Stomach smooth muscle (tissue), 2 donors: Measurements from ENCODE around the gene EPB41.
A peak's percentile ranks its signal among the peaks of the same experiment; 100 is the strongest.
"Not testable (repeated sequence)": the region's sequence is repeated elsewhere in the genome, so short reads cannot be mapped to it uniquely, and the experiment has no call there.

Source experiments
- H3K27ac ChIP-seq: one replicate; pipeline ENCODE4 v1.7.0; 2013; ENCODE audit warnings: mild to moderate bottlenecking, low read length, inconsistent platforms
- H3K27me3 ChIP-seq, 2 donors: one replicate each; pipeline ENCODE4 v1.7.0; 2013; ENCODE audit warnings: low read length in 2 of 2; ENCODE audit not compliant: insufficient read depth in 2 of 2, control insufficient read depth in 1 of 2
- H3K36me3 ChIP-seq, 2 donors: one replicate each; pipeline ENCODE4 v1.7.0; 2013; ENCODE audit warnings: low read length in 2 of 2; ENCODE audit not compliant: control insufficient read depth in 2 of 2, insufficient read depth in 2 of 2
- H3K4me1 ChIP-seq: one replicate; pipeline ENCODE4 v1.7.0; 2013; ENCODE audit warnings: low read length; ENCODE audit not compliant: control insufficient read depth, insufficient read depth
- H3K4me3 ChIP-seq, 2 donors: one replicate each; pipeline ENCODE4 v1.7.0; 2013; ENCODE audit warnings: low read length in 2 of 2
- H3K9ac ChIP-seq, 2 donors: one replicate each; pipeline ENCODE4 v1.7.0; 2013; ENCODE audit warnings: low read length in 2 of 2, mild to moderate bottlenecking in 1 of 2
- H3K9me3 ChIP-seq, 2 donors: one replicate each; pipeline ENCODE4 v1.7.0; 2013; ENCODE audit warnings: low read length in 2 of 2; ENCODE audit not compliant: control insufficient read depth in 2 of 2
- donor health status: healthy.
- donor health status: Pancreatic carcinoma.

The EPB41 gene

GRCh38 chr1:29134695-29135028 lies 220.3 kb downstream of the EPB41 start:
- H3K36me3 ChIP-seq = no peaks in the 10 kb centered on the region
- H3K9me3 ChIP-seq = no peaks in the 10 kb centered on the region
- no peaks in the 10 kb centered on the region for H3K4me1 ChIP-seq
- peaks cover 0 to 5% of the 10 kb centered on the region in 2 donors for H3K27me3 ChIP-seq
- H3K27ac ChIP-seq = no peak overlapping the region
- H3K9ac ChIP-seq = no peak overlapping the region
- H3K4me3 ChIP-seq = no peak overlapping the region

DNA sequence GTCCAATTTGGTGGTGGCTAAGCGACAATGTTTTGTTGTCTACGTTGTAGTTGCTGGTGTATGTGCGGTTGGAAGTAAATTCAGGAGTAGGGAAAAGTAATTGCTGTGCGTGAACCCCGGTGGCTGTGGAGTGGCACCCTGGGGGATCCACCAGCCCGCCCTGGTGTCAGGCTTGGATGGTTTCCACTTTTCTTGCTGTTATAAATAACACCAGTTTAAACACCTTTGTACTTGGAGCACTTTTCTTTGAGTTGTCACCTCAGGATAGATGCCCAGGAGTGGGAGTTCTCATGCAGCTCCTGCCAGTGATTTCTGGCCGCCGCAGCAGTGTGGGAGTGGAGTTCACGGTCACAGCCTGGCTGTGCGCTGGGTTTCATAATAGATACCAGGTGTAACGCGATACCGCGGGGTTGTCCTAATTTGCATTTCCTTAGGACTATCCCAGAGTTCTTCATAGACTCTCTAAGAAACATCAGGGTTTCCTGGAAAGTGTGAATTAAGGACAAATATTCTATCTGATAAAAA lies 222.1 kb downstream of the EPB41 start:
- no peak overlapping the region for H3K27ac ChIP-seq
- no peak overlapping the region for H3K9ac ChIP-seq
- no peaks in the 10 kb centered on the region for H3K4me1 ChIP-seq
- no peak overlapping the region for H3K4me3 ChIP-seq
- H3K9me3 ChIP-seq = no peaks in the 10 kb centered on the region
- peaks cover 0 to 5% of the 10 kb centered on the region in 2 donors for H3K27me3 ChIP-seq
- H3K36me3 ChIP-seq = no peaks in the 10 kb centered on the region

- H3K27ac ChIP-seq = no peak overlapping the region
- no peak overlapping the region for H3K9ac ChIP-seq
- H3K4me3 ChIP-seq = no peak overlapping the region
- peaks cover 3% of the 10 kb centered on the region for H3K4me1 ChIP-seq
- H3K27me3 ChIP-seq = no peaks in the 10 kb centered on the region
- H3K36me3 ChIP-seq = peaks cover 15 to 22% of the 10 kb centered on the region in 2 donors
- H3K9me3 ChIP-seq = no peaks in the 10 kb centered on the region
Observed at GRCh38 chr1:29142714-29143113, 228.3 kb downstream of the EPB41 start.

DNA sequence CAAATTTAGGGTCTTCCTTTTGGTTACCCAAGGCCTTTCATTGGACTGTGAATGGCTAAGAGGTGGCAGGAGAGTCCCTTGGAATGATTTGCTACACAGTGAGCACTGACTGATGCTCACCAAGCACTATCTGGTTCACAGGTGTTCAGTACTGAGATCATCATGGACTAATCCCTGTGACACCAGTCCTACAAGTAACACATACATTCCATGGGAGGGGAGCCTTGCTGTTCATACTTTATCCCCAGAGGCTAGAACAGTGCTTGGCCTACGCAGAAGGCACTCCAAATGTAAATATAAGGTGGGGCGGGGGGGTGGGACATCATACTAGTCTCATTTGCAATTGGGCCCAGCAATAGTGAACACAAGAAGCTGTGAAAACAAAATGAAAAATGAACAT lies 229.8 kb downstream of the EPB41 start:
- peaks cover 29 to 35% of the 10 kb centered on the region in 2 donors for H3K36me3 ChIP-seq
- H3K9ac ChIP-seq = no peak overlapping the region
- H3K4me3 ChIP-seq = no peak overlapping the region
- H3K4me1 ChIP-seq = peaks cover 3% of the 10 kb centered on the region
- H3K27ac ChIP-seq = no peak overlapping the region
- H3K9me3 ChIP-seq = no peaks in the 10 kb centered on the region
- no peaks in the 10 kb centered on the region for H3K27me3 ChIP-seq

- Histone ChIP-seq H3K36me3 (peaks cover 40 to 49% of the 10 kb centered on the region in 2 donors), H3K9ac (no peak overlapping the region), H3K27ac (no peak overlapping the region), H3K27me3 (no peaks in the 10 kb centered on the region), H3K4me1 (peaks cover 3% of the 10 kb centered on the region), H3K4me3 (no peak overlapping the region), H3K9me3 (no peaks in the 10 kb centered on the region)
Observed at GRCh38 chr1:29145739-29146437, 231.5 kb downstream of the EPB41 start.

- Histone ChIP-seq H3K36me3 (peaks cover 64 to 71% of the 10 kb centered on the region in 2 donors), H3K9ac (no peak overlapping the region), H3K27me3 (no peaks in the 10 kb centered on the region), H3K4me1 (peaks cover 3% of the 10 kb centered on the region), H3K4me3 (no peak overlapping the region), H3K9me3 (no peaks in the 10 kb centered on the region), H3K27ac (no peak overlapping the region)
Observed at GRCh38 chr1:29148656-29149491, 234.5 kb downstream of the EPB41 start.

DNA sequence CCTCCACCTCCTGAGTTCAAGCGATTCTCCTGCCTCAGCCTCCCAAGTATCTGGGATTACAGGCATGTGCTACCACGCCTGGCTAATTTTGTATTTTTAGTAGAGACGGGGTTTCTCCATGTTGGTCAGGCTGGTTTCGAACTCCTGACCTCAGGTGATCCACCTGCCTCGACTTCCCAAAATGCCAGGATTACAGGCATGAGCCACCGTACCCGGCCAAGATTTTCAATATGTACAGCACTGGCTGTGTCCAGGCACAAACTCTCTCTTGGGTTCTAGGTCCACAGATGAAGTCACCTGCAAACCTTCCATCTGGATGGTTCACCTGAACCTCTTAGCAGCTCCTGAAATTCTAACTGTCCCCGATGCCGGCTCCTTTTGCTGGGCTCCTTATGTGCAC lies 236.0 kb downstream of the EPB41 start:
- H3K9me3 ChIP-seq = not testable (repeated sequence)

DNA sequence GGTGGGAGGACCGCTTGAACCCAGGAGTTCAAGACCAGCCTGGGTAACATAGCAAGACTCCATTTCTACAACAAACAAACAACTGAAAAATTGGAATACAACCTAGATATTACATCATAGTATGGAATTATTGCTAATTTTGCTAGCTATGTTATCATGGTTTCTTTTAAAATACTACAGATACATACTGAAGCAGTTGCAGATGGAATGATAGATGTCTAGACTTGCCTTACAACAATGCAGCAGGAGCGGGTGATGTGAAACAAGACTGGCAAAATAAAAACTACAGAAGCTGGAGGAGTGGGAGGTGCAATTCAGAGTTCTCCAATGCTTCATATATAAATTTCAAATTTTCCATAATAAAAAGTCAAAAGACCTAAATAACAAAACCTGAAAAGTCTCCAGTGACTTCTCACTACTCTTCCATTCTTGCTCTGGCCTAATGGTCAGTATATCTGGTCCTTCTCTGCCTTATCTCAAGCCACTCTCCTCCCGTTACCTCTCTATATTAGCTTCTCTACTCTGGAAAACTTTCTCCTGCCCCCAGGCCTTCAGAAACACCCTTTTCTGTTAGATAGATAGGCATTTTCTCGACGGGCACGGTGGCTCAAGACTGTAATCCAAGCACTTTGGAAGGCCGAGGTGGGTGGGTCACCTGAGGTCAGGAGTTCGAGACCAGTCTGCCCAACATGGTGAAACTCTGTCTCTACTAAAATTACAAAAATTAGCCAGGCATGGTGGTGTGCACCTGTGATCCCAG lies 237.9 kb downstream of the EPB41 start:
- H3K4me3 ChIP-seq = no peak overlapping the region
- H3K27ac ChIP-seq = no peak overlapping the region
- H3K36me3 ChIP-seq = peaks cover 56 to 58% of the 10 kb centered on the region in 2 donors
- no peaks in the 10 kb centered on the region for H3K9me3 ChIP-seq
- H3K27me3 ChIP-seq = no peaks in the 10 kb centered on the region
- peaks cover 9% of the 10 kb centered on the region for H3K4me1 ChIP-seq
- H3K9ac ChIP-seq = no peak overlapping the region

More for the DNA sequence above, 236.0 kb downstream of the EPB41 start:
- H3K27ac ChIP-seq, H3K9ac ChIP-seq, H3K4me1 ChIP-seq, H3K27me3 ChIP-seq, H3K4me3 ChIP-seq: not testable (repeated sequence)
- H3K36me3 ChIP-seq = peaks cover 64 to 73% of the 10 kb centered on the region in 2 donors

GRCh38 chr1:29156543-29157268 lies 242.3 kb downstream of the EPB41 start:
- Histone ChIP-seq H3K4me3 (no peak overlapping the region), H3K27ac (peak overlapping the region; percentile 6), H3K27me3 (no peaks in the 10 kb centered on the region), H3K9ac (peak overlapping the region in 1 of 2 donors; percentile 21), H3K36me3 (peaks cover 35 to 43% of the 10 kb centered on the region in 2 donors), H3K4me1 (peaks cover 12% of the 10 kb centered on the region), H3K9me3 (no peaks in the 10 kb centered on the region)

- Histone ChIP-seq H3K4me1 (peaks cover 12% of the 10 kb centered on the region), H3K9me3 (no peaks in the 10 kb centered on the region), H3K27ac (peak overlapping the region; percentile 6), H3K36me3 (peaks cover 30 to 38% of the 10 kb centered on the region in 2 donors), H3K9ac (no peak overlapping the region), H3K4me3 (no peak overlapping the region), H3K27me3 (no peaks in the 10 kb centered on the region)
Observed at GRCh38 chr1:29157269-29157601, 242.9 kb downstream of the EPB41 start.
